C4-2B (cell line): ENCODE measurements around the gene STKLD1.
"Not testable (repeated sequence)": the region's sequence is repeated elsewhere in the genome, so short reads cannot be mapped to it uniquely, and the experiment has no call there.

Experiments
- H3K27ac ChIP-seq: fragments of 450-650 bp; 2 replicates; pipeline ENCODE4 v1.5.1; 2017
- ZFX ChIP-seq: fragments of 450-650 bp; IDR thresholded peaks from 2 replicates; pipeline ENCODE4 v1.6.1; 2017
- TF ChIP-seq, protein P1 (sequence below): fragments of 450-650 bp; conservative IDR thresholded peaks from 2 replicates; pipeline ENCODE4 v1.5.1; 2017; ENCODE audit warnings: mild to moderate bottlenecking

The STKLD1 gene

DNA sequence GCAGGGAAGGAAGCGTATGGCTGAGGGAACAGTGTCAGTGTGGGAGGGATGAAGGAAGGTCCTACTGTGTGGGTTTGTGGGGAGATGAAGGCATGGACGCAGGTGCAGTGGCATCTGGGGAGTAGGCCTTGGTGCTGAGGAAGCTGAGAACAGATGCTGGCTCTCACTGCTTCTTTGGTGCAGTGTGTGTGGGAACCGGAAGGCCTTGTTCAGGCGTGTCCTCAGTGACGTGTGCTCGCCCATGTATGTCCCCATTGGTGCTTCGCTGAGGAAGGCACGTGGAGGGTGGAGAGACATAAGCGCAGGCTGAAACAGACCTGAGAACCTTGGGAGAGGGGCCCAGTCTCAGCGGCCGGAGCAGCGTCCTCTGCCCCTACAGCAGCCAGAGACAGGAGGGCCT, 64.7 kb downstream of the STKLD1 start:
- no peak overlapping the region for H3K27ac ChIP-seq
- TF ChIP-seq, protein P1, sequence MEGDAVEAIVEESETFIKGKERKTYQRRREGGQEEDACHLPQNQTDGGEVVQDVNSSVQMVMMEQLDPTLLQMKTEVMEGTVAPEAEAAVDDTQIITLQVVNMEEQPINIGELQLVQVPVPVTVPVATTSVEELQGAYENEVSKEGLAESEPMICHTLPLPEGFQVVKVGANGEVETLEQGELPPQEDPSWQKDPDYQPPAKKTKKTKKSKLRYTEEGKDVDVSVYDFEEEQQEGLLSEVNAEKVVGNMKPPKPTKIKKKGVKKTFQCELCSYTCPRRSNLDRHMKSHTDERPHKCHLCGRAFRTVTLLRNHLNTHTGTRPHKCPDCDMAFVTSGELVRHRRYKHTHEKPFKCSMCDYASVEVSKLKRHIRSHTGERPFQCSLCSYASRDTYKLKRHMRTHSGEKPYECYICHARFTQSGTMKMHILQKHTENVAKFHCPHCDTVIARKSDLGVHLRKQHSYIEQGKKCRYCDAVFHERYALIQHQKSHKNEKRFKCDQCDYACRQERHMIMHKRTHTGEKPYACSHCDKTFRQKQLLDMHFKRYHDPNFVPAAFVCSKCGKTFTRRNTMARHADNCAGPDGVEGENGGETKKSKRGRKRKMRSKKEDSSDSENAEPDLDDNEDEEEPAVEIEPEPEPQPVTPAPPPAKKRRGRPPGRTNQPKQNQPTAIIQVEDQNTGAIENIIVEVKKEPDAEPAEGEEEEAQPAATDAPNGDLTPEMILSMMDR = no peak
- no peak for TF ChIP-seq ZFX

DNA sequence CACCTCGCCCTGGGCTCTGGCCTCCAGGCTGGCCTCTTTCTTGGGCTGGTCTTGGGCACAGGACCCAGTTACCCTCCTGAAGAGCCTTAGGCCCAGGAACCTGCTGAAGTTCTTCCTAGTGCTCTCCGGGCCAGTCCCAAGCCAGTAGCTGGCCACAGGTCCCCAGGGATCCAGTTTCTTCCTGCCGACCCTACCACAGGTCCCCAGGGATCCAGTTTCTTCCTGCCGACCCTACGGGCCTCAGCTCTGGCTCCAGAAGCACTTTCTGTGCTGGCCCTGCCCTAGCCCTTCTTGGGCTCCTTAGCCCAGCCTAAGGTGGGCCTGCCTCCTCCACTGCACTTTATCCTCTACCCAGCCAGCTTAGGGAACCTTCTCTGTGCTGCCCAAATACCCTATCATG, 65.4 kb downstream of the STKLD1 start:
- no peak overlapping the region for H3K27ac ChIP-seq
- TF ChIP-seq, protein P1 = no peak
- no peak for TF ChIP-seq ZFX

DNA sequence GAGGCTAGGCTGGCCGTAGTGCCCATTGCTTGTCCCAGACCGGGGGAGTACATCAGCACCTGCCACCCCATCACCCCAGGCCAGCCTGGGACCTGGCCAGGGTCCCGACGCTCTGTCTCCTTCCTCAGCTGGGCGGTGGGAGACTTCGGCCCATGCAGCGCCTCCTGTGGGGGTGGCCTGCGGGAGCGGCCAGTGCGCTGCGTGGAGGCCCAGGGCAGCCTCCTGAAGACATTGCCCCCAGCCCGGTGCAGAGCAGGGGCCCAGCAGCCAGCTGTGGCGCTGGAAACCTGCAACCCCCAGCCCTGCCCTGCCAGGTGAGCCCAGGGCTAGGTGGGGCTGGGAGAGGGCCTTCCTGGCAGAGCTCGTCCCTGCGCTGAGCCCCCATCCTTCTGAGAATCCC, 67.1 kb downstream of the STKLD1 start:
- no peak overlapping the region for H3K27ac ChIP-seq
- TF ChIP-seq, protein P1 = no peak
- TF ChIP-seq ZFX = no peak

DNA sequence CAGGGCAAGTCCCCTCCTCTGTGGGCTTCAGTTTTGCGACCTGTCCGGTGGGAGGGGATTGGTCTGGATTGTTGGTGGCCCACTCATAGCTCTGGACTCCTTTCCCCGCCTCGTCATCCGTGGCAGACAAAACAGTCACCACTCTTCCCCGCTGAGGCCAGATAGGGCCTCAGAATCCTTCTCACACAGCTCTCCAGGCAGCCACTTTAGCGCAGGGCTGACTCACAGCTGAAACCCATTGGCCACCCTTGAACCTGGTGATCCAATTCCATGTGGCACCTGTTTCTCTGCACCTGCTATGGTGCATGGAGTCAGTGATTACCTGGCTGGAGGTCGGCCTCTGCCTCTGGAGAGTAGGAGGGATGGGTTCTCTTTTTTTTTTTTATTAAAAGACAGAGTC, 67.8 kb downstream of the STKLD1 start:
- H3K27ac ChIP-seq = no peak overlapping the region
- TF ChIP-seq, protein P1 = no peak
- TF ChIP-seq ZFX = no peak

DNA sequence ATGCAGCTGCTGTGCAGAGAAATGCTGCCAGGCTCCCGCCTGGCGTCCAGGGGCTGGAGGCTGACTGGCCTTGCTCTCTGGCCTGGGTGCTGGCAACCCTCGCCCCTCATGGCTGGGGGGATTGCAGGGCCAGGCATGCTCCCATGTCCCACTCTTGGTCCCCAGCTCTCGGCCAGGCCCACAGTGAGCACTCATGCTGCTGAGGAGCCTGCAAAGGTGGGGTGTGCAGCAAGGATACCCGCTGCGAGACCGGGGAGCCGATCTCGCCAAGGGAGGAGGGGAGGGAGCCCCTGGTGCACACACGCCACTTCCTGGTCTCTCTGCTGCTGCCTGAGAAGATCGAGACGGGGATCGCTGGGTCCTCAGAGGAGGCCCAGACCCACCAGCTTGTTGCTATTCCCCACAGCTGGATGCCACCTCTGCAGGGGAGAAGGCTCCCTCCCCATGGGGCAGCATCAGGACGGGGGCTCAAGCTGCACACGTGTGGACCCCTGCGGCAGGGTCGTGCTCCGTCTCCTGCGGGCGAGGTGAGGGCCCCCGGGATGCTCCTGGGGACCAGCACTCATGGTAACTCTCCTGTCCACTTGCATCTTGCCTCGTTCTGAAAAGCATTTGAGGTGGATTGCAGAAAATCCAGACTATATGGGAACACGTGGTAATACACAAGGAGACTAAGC, 69.3 kb downstream of the STKLD1 start:
- no peak for TF ChIP-seq ZFX
- TF ChIP-seq, protein P1 = no peak
- H3K27ac ChIP-seq = no peak overlapping the region

DNA sequence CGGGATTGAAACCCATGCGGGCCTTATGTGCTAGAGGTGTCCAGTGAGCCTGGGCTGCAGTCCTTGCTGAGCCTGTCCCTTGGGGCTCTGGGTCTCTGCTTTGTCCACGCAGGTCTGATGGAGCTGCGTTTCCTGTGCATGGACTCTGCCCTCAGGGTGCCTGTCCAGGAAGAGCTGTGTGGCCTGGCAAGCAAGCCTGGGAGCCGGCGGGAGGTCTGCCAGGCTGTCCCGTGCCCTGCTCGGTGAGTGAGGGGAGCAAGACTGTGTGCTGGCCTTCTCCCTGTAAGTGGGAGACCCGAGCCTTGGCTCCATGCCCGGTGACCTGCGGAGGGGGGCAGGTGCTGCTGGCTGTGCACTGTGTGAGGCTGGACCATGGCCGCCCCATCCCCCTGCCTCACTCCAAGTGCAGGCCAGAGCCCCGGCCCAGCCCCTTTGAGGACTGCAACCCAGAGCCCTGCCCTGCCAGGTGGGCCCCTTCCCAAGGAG, 72.4 kb downstream of the STKLD1 start:
- H3K27ac ChIP-seq = no peak overlapping the region
- no peak for TF ChIP-seq ZFX
- TF ChIP-seq, protein P1 = no peak

DNA sequence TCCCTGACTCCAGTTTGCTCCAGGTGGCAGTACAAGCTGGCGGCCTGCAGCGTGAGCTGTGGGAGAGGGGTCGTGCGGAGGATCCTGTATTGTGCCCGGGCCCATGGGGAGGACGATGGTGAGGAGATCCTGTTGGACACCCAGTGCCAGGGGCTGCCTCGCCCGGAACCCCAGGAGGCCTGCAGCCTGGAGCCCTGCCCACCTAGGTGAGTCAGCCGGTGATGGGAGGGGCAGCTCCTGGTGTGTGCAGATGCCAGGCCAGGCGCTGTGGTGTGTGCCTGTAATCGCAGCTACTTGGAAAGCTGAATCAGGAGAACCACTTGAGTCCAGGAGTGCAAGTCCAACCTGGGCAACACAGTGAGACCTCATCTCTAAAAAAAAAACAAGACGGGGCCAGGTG, 73.6 kb downstream of the STKLD1 start:
- no peak for TF ChIP-seq ZFX
- H3K27ac ChIP-seq = no peak overlapping the region

DNA sequence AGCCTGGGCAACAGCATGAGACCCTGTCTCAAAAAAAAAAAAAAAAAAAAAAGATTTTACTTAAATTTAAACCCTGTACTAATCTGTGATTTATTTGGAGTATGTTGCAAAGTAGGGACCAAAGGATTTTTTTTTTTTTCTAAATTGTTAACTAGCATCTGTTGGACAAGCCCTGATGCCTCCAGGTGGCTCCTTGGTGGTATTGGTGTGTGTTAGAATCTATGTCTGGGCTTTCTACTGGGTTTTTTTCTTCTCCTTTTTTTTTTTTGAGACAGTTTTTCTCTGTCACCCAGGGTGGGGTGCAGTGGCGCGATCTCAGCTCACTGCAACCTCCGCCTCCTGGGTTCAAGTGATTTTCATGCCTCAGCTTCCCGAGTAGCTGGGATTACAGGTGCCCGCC, 75.7 kb downstream of the STKLD1 start:
- not testable (repeated sequence) for H3K27ac ChIP-seq
